ENCODE results near the gene PCDHB8.
"Not testable (repeated sequence)": the region's sequence is repeated elsewhere in the genome, so short reads cannot be mapped to it uniquely, and the experiment has no call there.

PCDHB8 gene

GRCh38 chr5:141177577-141178191, at the start of gene PCDHB8:
TSS of gene PCDHB8 (plus strand) at chr5:141177790. CDS start at chr5:141178035, 245 bp downstream.
- FAIRE-seq (peak; percentile 74), DNase-seq (ENCODE audit: insufficient read length, low spot score) (peak; percentile 59)

GRCh38 chr5:141135030-141135717, 42.4 kb upstream of the PCDHB8 start, which contains the start of gene PCDHB5:
TSS of gene PCDHB5 (plus strand) at chr5:141135206. CDS start at chr5:141135435, 229 bp downstream.
- DNase-seq (ENCODE audit: insufficient read length, low spot score) (peak; percentile 35), FAIRE-seq (peak; percentile 89)
- no peak for TF ChIP-seq POLR2A (IDR thresholded peaks at IDR 0.05; ENCODE audit: low read depth, low read length)

GRCh38 chr5:141135718-141136266, 41.8 kb upstream of the PCDHB8 start:
- FAIRE-seq, result no peak
- no peak for TF ChIP-seq POLR2A (IDR thresholded peaks at IDR 0.05; ENCODE audit: low read depth, low read length)
- DNase-seq (ENCODE audit: insufficient read length, low spot score), result no peak

GRCh38 chr5:141137346-141137745, 40.2 kb upstream of the PCDHB8 start:
- not testable (repeated sequence) for FAIRE-seq; DNase-seq (ENCODE audit: insufficient read length, low spot score)

DNA sequence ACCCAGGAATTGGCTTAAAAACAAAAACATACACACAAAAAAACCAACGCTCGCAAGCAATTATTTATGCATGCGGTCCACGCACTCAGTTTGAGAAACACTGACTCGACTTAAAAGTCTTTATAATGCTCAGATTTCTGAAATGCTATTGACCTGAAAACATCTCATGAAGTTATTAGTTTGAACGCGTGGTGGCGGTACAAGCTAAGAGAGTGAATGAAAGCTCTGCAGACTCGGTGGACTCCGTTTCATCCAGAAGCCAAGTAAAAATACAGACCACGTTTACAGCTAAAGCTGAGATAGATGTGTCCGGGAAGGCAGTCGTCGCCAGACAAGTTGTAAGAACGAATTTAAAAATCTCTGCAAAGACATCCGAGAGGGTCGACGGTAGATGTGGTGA, 27.8 kb upstream of the PCDHB8 start, which contains the start of gene PCDHB6:
PCDHB6 (plus strand) TSS at position 246 of the 400 bp plus-strand sequence. CDS start 201 bp downstream, outside the sequence.
- no peak for FAIRE-seq
- TF ChIP-seq POLR2A (IDR thresholded peaks at IDR 0.05; ENCODE audit: low read depth, low read length), result no peak
- no peak for DNase-seq (ENCODE audit: insufficient read length, low spot score)

DNA sequence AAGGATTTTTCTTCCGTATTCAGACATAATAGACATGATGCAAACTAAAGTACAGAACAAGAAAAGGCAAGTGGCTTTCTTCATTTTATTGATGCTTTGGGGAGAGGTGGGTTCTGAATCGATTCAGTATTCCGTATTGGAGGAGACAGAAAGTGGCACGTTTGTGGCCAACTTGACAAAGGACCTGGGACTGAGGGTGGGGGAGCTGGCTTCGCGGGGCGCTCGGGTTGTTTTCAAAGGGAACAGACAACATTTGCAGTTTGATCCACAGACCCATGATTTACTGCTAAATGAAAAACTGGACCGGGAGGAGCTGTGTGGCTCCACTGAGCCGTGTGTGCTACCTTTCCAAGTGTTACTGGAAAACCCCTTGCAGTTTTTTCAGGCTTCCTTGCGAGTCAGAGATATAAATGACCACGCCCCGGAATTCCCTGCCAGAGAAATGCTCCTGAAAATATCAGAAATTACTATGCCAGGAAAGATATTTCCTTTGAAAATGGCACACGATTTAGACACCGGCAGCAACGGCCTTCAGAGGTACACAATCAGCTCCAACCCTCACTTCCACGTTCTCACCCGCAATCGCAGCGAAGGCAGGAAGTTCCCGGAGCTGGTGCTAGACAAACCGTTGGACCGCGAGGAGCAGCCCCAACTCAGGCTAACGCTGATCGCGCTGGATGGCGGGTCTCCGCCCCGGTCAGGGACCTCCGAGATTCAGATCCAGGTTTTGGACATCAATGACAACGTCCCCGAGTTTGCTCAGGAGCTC, 27.2 kb upstream of the PCDHB8 start:
- DNase-seq (ENCODE audit: insufficient read length, low spot score), result no peak
- FAIRE-seq, result no peak
- no peak for TF ChIP-seq POLR2A (IDR thresholded peaks at IDR 0.05; ENCODE audit: low read depth, low read length)

- no peak for TF ChIP-seq POLR2A (IDR thresholded peaks at IDR 0.05; ENCODE audit: low read depth, low read length)
- no peak for DNase-seq (ENCODE audit: insufficient read length, low spot score)
- FAIRE-seq, result no peak
These were observed 26.6 kb upstream of the PCDHB8 start for GRCh38 chr5:141150993-141151325.

DNA sequence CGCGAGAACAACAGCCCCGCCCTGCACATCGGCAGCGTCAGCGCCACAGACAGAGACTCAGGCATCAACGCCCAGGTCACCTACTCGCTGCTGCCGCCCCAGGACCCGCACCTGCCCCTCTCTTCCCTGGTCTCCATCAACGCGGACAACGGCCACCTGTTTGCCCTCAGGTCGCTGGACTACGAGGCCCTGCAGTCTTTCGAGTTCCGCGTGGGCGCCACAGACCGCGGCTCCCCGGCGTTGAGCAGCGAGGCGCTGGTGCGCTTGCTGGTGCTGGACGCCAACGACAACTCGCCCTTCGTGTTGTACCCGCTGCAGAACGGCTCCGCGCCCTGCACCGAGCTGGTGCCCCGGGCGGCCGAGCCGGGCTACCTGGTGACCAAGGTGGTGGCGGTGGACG, 26.0 kb upstream of the PCDHB8 start:
- not testable (repeated sequence) for FAIRE-seq; DNase-seq (ENCODE audit: insufficient read length, low spot score)

DNA sequence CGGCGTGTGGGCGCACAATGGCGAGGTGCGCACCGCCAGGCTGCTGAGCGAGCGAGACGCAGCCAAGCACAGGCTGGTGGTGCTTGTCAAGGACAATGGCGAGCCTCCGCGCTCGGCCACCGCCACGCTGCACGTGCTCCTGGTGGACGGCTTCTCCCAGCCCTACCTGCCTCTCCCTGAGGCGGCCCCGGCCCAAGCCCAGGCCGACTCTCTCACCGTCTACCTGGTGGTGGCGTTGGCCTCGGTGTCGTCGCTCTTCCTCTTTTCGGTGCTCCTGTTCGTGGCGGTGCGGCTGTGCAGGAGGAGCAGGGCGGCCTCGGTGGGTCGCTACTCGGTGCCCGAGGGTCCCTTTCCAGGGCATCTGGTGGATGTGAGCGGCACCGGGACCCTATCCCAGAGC, 25.5 kb upstream of the PCDHB8 start:
- FAIRE-seq; DNase-seq (ENCODE audit: insufficient read length, low spot score): not testable (repeated sequence)

GRCh38 chr5:141155540-141156374, 21.8 kb upstream of the PCDHB8 start:
- DNase-seq (ENCODE audit: insufficient read length, low spot score), result peak; percentile 67
- TF ChIP-seq POLR2A (IDR thresholded peaks at IDR 0.05; ENCODE audit: low read depth, low read length), result no peak
- FAIRE-seq, result peak; percentile 87

DNA sequence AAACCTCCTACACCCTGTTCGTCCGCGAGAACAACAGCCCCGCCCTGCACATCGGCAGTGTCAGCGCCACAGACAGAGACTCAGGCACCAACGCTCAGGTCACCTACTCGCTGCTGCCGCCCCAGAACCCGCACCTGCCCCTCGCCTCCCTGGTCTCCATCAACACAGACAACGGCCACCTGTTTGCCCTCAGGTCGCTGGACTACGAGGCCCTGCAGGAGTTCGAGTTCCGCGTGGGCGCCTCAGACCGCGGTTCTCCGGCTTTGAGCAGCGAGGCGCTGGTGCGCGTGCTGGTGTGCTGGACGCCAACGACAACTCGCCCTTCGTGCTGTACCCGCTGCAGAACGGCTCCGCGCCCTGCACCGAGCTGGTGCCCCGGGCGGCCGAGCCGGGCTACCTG, 20.2 kb upstream of the PCDHB8 start:
- FAIRE-seq; DNase-seq (ENCODE audit: insufficient read length, low spot score): not testable (repeated sequence)

- FAIRE-seq; DNase-seq (ENCODE audit: insufficient read length, low spot score): not testable (repeated sequence)
These were observed 19.7 kb upstream of the PCDHB8 start for GRCh38 chr5:141157901-141158300.

GRCh38 chr5:141172381-141173204, 5.0 kb upstream of the PCDHB8 start, which contains the start of gene PCDHB7:
TSS of gene PCDHB7 (plus strand) at chr5:141172644. CDS start at chr5:141172836, 192 bp downstream.
- peak; percentile 51 for DNase-seq (ENCODE audit: insufficient read length, low spot score)
- no peak for TF ChIP-seq POLR2A (IDR thresholded peaks at IDR 0.05; ENCODE audit: low read depth, low read length)
- FAIRE-seq, result peak; percentile 93

DNA sequence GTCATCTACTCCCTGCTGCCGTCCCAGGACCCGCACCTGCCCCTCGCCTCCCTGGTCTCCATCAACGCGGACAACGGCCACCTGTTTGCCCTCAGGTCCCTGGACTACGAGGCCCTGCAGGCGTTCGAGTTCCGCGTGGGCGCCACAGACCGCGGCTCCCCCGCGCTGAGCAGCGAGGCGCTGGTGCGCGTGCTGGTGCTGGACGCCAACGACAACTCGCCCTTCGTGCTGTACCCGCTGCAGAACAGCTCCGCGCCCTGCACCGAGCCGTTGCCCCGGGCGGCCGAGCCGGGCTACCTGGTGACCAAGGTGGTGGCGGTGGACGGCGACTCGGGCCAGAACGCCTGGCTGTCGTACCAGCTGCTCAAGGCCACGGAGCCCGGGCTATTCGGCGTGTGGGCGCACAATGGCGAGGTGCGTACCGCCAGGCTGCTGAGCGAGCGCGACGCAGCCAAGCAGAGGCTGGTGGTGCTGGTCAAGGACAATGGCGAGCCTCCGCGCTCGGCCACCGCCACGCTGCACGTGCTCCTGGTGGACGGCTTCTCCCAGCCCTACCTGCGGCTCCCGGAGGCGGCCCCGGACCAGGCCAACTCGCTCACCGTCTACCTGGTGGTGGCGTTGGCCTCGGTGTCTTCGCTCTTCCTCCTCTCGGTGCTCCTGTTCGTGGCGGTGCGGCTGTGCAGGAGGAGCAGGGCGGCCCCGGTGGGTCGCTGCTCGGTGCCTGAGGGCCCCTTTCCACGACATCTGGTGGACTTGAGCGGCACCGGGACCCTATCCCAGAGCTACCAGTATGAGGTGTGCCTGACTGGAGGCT, 3.1 kb upstream of the PCDHB8 start:
- DNase-seq (ENCODE audit: insufficient read length, low spot score); FAIRE-seq: not testable (repeated sequence)

Measured in H54 (cell line).